C4-2B (cell line): Measurements from ENCODE around the gene JAKMIP1.

Experiments used
- ZFX ChIP-seq: fragments of 450-650 bp; IDR thresholded peaks from 2 replicates; pipeline ENCODE4 v1.6.1; 2017
- TF ChIP-seq, protein P1 (sequence below): fragments of 450-650 bp; conservative IDR thresholded peaks from 2 replicates; pipeline ENCODE4 v1.5.1; 2017; ENCODE audit warnings: mild to moderate bottlenecking

DNA sequence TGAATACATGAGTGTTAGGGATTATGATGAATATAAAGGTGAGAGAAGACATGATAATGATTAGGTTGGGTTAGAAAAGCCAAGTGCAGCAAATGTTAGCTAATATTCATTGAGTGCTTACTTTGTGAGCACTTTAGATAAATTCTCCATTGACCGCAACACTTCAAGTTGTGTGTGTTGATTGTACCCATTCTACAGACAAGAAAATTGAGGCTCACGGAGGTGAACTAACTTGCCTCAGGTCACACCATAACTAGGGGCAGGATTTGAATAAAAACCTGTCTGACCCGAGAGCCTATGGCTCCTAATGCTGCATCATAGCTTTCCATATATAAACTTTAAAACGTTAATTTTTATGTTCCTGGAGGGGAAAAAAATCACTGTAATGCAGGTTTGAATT lies 167.0 kb downstream of the JAKMIP1 start:
- TF ChIP-seq, protein P1, sequence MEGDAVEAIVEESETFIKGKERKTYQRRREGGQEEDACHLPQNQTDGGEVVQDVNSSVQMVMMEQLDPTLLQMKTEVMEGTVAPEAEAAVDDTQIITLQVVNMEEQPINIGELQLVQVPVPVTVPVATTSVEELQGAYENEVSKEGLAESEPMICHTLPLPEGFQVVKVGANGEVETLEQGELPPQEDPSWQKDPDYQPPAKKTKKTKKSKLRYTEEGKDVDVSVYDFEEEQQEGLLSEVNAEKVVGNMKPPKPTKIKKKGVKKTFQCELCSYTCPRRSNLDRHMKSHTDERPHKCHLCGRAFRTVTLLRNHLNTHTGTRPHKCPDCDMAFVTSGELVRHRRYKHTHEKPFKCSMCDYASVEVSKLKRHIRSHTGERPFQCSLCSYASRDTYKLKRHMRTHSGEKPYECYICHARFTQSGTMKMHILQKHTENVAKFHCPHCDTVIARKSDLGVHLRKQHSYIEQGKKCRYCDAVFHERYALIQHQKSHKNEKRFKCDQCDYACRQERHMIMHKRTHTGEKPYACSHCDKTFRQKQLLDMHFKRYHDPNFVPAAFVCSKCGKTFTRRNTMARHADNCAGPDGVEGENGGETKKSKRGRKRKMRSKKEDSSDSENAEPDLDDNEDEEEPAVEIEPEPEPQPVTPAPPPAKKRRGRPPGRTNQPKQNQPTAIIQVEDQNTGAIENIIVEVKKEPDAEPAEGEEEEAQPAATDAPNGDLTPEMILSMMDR = no peak
- no peak for TF ChIP-seq ZFX
